Measurements from ENCODE around the gene AGAP1.

The AGAP1 gene

GRCh38 chr2:235839974-235840373, 346.1 kb downstream of the AGAP1 start:
- H3K4me3 ChIP-seq (ENCODE audit: low read depth, low read length): no peak overlapping the region
- DNase-seq (ENCODE audit: low read depth): no peak
- TF ChIP-seq CTCF (IDR thresholded peaks at IDR 0.05; ENCODE audit: low read depth, low read length, missing control alignments): no peak

- H3K4me3 ChIP-seq (ENCODE audit: low read depth, low read length): no peak overlapping the region
- no peak for DNase-seq (ENCODE audit: low read depth)
- no peak for TF ChIP-seq CTCF (IDR thresholded peaks at IDR 0.05; ENCODE audit: low read depth, low read length, missing control alignments)
These were observed 348.0 kb downstream of the AGAP1 start for GRCh38 chr2:235841863-235842262.

DNA sequence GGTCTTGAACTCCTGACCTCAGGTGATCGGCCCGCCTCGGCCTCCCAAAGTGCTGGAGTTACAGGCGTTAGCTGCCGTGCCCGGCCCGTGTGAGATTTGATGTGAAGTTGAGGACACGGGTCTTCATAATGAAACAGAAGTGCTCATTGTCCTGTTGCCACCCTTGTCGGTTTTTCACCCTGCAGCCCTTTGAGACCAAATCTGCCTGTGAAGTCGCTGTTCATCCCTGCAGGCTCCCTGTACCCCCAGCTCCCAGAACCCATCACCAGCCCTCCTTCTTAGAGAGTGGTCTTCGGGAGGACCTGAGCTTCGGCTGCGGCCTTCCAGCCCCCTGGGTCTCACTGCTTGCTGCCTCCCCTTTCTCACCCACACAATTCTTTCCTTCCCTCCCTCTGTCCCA, 349.1 kb downstream of the AGAP1 start:
- no peak for DNase-seq (ENCODE audit: low read depth)
- no peak for TF ChIP-seq CTCF (IDR thresholded peaks at IDR 0.05; ENCODE audit: low read depth, low read length, missing control alignments)
- no peak overlapping the region for H3K4me3 ChIP-seq (ENCODE audit: low read depth, low read length)

DNA sequence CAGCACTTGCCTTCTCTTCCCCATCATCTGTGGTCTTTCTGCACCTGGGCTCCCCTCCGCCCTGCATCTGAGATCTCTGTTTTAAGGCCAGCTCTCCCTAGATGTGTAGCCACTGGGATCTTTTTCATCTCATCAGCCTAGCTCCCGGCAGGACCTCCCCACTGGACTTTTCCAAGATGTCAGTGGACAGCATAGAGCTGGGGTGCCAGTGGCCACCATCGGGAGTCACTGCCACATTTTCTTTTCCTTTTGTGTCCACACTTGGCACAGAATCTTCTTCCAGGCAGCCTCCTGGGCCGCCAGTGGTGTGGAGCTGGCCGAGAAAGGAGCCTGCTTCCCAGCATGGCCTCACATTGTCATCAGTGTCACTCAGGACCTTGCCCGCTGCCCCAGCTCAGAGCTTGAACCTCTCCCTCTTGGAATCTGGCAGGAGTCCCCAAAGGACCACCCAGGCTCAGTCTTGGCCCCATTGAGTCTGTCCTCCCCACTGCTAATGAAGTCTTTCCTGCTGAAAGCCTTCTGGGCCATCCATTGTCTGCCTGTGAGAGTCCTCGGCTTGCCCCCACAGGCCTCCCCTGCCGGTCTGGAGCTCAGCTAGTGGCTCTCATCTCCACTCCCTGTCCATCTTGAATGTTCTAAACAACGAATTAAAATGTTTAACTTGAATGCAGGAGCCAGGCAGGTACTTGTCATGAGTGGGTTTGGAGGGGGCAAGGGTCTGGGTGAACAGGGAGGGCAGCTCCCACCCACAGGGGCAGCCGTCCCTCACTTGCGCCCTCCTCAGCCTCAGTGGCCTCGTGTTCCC, 349.9 kb downstream of the AGAP1 start:
- no peak overlapping the region for H3K4me3 ChIP-seq (ENCODE audit: low read depth, low read length)
- no peak for DNase-seq (ENCODE audit: low read depth)
- no peak for TF ChIP-seq CTCF (IDR thresholded peaks at IDR 0.05; ENCODE audit: low read depth, low read length, missing control alignments)

DNA sequence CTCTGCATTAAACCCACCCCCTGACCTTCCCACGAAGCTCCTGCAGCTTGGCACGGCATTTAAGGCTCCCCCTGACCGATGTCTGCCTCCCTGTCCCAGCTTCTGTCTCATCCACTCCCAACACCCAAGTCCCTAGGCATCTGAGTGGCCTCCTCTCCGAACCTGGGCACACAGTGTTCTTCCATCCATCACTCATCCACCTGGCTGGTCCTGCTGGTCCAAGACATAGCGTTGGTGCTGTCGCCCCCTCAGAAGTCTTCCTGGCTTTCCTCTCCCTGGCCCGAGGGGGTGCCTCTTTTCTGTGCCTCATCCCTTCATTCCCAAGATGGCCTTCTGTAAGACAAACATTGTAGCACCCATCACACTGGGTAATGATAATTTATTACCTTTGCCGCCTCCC, 350.7 kb downstream of the AGAP1 start:
- DNase-seq (ENCODE audit: low read depth): no peak
- TF ChIP-seq CTCF (IDR thresholded peaks at IDR 0.05; ENCODE audit: low read depth, low read length, missing control alignments): no peak
- no peak overlapping the region for H3K4me3 ChIP-seq (ENCODE audit: low read depth, low read length)

DNA sequence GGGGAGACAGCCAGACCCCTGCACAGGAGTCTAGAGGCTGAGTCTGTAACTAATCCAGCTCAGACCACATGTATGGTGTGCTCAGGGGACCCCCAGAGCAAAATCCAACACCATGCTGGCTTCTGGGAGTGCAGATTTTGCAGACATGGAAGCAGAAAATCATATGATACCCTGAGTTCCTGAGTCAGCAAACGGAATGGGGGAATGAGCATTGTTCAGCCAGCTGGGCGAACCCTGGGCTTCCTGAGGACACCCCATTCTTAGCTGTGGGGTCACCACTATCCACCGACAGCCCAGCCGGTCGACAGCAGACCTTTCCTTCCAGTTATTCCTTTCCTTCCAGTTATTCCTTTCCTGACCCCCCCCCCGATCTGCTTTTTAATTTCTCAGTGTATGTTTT, 351.4 kb downstream of the AGAP1 start:
- DNase-seq (ENCODE audit: low read depth): no peak
- no peak for TF ChIP-seq CTCF (IDR thresholded peaks at IDR 0.05; ENCODE audit: low read depth, low read length, missing control alignments)
- H3K4me3 ChIP-seq (ENCODE audit: low read depth, low read length): no peak overlapping the region

DNA sequence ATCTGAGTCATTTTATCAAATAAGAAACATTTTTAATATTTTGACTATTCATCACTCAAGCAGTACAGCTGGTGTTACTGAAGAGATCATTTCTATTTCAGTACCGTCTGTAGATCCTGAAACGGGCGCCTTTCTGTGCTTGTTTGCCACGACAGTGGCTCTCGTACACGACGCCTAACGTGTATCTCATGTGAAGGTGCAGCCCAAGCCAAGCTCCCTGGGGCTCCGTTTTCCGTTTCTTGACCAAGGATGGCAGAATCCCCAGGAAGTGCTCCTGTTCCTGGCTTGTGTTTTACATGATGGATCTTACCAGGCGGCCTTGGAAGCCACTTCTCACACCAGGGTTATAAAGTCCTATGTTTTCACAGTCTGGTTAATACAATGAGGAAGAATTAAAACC, 353.7 kb downstream of the AGAP1 start:
- no peak for TF ChIP-seq CTCF (IDR thresholded peaks at IDR 0.05; ENCODE audit: low read depth, low read length, missing control alignments)
- DNase-seq (ENCODE audit: low read depth): no peak
- H3K4me3 ChIP-seq (ENCODE audit: low read depth, low read length): no peak overlapping the region

All from GM12864 (cell line).